ENCODE results near the gene C10orf62. TPM values are rescaled to one million over a fixed set of nuclear protein-coding genes. Genes with fewer than 3 reads are reported as not detected.
"Not testable (repeated sequence)": the region's sequence is repeated elsewhere in the genome, so short reads cannot be mapped to it uniquely, and the experiment has no call there.

The C10orf62 gene
- total and polyA plus RNA-seq, 9 of the 15 experiments (the other 6 are each of a cell fraction or from before 2014, with no cell fraction given) = not detected

GRCh38 chr10:97553575-97554031 is 35.9 kb upstream of the C10orf62 start (continued):
- TF ChIP-seq THRA (IDR thresholded peaks at IDR 0.05) (no peak), JUND (IDR thresholded peaks at IDR 0.05; ENCODE audit: borderline replicate concordance, low read depth, low read length) (peak; percentile 23; the same call in 1 of the 2 replicates), JUND (tag; IDR thresholded peaks at IDR 0.05; ENCODE audit: borderline replicate concordance, low read depth, low read length) (no peak), STAG1 (CRISPR knock-in tag; IDR thresholded peaks at IDR 0.05; ENCODE audit: borderline replicate concordance) (peak; percentile 57; the same call in 1 of the 2 replicates), CREM (IDR thresholded peaks at IDR 0.05; ENCODE audit: low read depth) (peak; percentile 38)
- TF ChIP-seq, protein P1, sequence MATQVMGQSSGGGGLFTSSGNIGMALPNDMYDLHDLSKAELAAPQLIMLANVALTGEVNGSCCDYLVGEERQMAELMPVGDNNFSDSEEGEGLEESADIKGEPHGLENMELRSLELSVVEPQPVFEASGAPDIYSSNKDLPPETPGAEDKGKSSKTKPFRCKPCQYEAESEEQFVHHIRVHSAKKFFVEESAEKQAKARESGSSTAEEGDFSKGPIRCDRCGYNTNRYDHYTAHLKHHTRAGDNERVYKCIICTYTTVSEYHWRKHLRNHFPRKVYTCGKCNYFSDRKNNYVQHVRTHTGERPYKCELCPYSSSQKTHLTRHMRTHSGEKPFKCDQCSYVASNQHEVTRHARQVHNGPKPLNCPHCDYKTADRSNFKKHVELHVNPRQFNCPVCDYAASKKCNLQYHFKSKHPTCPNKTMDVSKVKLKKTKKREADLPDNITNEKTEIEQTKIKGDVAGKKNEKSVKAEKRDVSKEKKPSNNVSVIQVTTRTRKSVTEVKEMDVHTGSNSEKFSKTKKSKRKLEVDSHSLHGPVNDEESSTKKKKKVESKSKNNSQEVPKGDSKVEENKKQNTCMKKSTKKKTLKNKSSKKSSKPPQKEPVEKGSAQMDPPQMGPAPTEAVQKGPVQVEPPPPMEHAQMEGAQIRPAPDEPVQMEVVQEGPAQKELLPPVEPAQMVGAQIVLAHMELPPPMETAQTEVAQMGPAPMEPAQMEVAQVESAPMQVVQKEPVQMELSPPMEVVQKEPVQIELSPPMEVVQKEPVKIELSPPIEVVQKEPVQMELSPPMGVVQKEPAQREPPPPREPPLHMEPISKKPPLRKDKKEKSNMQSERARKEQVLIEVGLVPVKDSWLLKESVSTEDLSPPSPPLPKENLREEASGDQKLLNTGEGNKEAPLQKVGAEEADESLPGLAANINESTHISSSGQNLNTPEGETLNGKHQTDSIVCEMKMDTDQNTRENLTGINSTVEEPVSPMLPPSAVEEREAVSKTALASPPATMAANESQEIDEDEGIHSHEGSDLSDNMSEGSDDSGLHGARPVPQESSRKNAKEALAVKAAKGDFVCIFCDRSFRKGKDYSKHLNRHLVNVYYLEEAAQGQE (IDR thresholded peaks at IDR 0.05; ENCODE audit: borderline replicate concordance) = peak; percentile 64; the same call in 1 of the 2 replicates
- TF ChIP-seq, protein P1 (CRISPR knock-in tag; IDR thresholded peaks at IDR 0.05; ENCODE audit: low read depth) = no peak

DNA sequence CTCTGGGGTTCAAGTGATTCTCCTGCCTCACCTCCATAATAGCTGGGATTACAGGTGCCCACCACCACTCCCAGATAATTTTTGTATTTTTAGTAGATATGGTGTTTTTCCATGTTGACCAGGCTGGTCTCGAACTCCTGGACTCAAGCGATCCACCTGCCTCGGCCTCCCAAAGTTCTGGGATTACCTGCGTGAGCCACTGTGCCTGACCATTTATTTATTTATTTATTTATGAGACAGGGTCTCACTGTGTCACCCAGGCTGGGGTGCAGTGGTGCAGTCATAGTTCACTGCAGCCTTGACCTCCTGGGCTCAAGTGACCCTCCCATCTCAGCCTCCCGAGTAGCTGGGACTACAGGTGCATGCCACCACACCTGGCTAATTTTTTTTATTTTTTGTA is 35.2 kb upstream of the C10orf62 start:
- H2AFZ ChIP-seq (ENCODE audit: low read depth, low read length); H3K79me2 ChIP-seq (ENCODE audit: control insufficient read depth, insufficient read depth, low read length); FAIRE-seq; H3K9me3 ChIP-seq (replicated peaks; ENCODE audit: control insufficient read depth, insufficient read depth, low read depth, low read length); H3K4me2 ChIP-seq (ENCODE audit: insufficient read depth, low read length); H3K36me3 ChIP-seq (ENCODE audit: control insufficient read depth, insufficient read depth, low read length); H3K9me1 ChIP-seq (ENCODE audit: control insufficient read depth, insufficient read depth, low read length); H3K4me1 ChIP-seq (replicated peaks in 1 of 2; ENCODE audit: control insufficient read depth in 2 of 2, insufficient read depth in 2 of 2, low read length in 2 of 2); H3K27me3 ChIP-seq (ENCODE audit: control insufficient read depth in 2 of 2, insufficient read depth in 2 of 2, low read length in 2 of 2); H4K20me1 ChIP-seq (replicated peaks; ENCODE audit: control insufficient read depth, insufficient read depth, low read length); DNase-seq (ENCODE audit: extremely low read depth in 1 of 4, low spot score in 3 of 4); POLR2A ChIA-PET; in situ Hi-C loops (cut with MboI); H3K27ac ChIP-seq (ENCODE audit: extremely low read depth, low read depth, low read length); H3K4me3 ChIP-seq; H3K9ac ChIP-seq (ENCODE audit: insufficient read depth in 1 of 2, low read depth in 2 of 2, low read length in 2 of 2); BruUV-seq (replicated peaks); ATAC-seq: not testable (repeated sequence)
- 81% methylated on average over 4 of the region's 5 CpGs for WGBS (ENCODE audit: insufficient coverage, low coverage, missing lambda C conversion rate)
- CTCF ChIA-PET (ENCODE audit: low intra/inter-chr PET ratio) = interaction anchor here (1.0 to 2.2 kb wide), 2 partner anchors 19 to 147 kb away, joined by 4 to 10 read pairs; no protein-coding TSS in a partner anchor
- intact Hi-C loops (cut with micrococcal nuclease) = loop anchor here (5.0 kb wide), 2 partner anchors 92 to 147 kb away; no protein-coding TSS in a partner anchor

Measured in K562 (cell line).